NCI-H510A treated with DMSO at 0.1 percent for 48 hours (cell line): ENCODE measurements around the gene IMPDH1.

Experiments used
- DNase-seq: peaks from one replicate; lab custom pipeline; 2025; lab: John Stamatoyannopoulos, UW

IMPDH1 gene

GRCh38 chr7:128387216-128388144, 22.3 kb downstream of the IMPDH1 start:
- no peak for DNase-seq

- no peak for DNase-seq
Observed at GRCh38 chr7:128385988-128386925, 23.5 kb downstream of the IMPDH1 start.

GRCh38 chr7:128384726-128385125, 25.1 kb downstream of the IMPDH1 start:
- no peak for DNase-seq

GRCh38 chr7:128383776-128384175, 26.0 kb downstream of the IMPDH1 start:
- no peak for DNase-seq

GRCh38 chr7:128381161-128381821, 28.5 kb downstream of the IMPDH1 start:
- DNase-seq, result no peak

GRCh38 chr7:128380483-128381106, 29.2 kb downstream of the IMPDH1 start:
- no peak for DNase-seq

GRCh38 chr7:128379900-128380479, 29.8 kb downstream of the IMPDH1 start:
- no peak for DNase-seq

- DNase-seq, result no peak
Observed at GRCh38 chr7:128378637-128379036, 31.1 kb downstream of the IMPDH1 start.

GRCh38 chr7:128376077-128376476, 33.7 kb downstream of the IMPDH1 start:
- no peak for DNase-seq

- DNase-seq, result no peak
Observed at GRCh38 chr7:128374041-128374440, 35.7 kb downstream of the IMPDH1 start.

GRCh38 chr7:128373606-128374005, 36.2 kb downstream of the IMPDH1 start:
- no peak for DNase-seq

- DNase-seq, result no peak
Observed at GRCh38 chr7:128370491-128370890, 39.3 kb downstream of the IMPDH1 start.

GRCh38 chr7:128366986-128367385, 42.8 kb downstream of the IMPDH1 start:
- no peak for DNase-seq

GRCh38 chr7:128366300-128366699, 43.5 kb downstream of the IMPDH1 start:
- no peak for DNase-seq

GRCh38 chr7:128365432-128365831, 44.4 kb downstream of the IMPDH1 start:
- DNase-seq, result no peak

- no peak for DNase-seq
Observed at GRCh38 chr7:128364166-128364870, 45.5 kb downstream of the IMPDH1 start.

GRCh38 chr7:128363261-128363721, 46.5 kb downstream of the IMPDH1 start:
- no peak for DNase-seq

- DNase-seq, result no peak
Observed at GRCh38 chr7:128362670-128363069, 47.1 kb downstream of the IMPDH1 start.

- DNase-seq, result no peak
Observed at GRCh38 chr7:128361411-128362379, 48.1 kb downstream of the IMPDH1 start, which contains the start of gene PRRT4. PRRT4 (minus strand) TSS chr7:128361690.
